NCI-H2029 (cell line): ENCODE data around the gene USP31.
"Not testable (repeated sequence)": the region's sequence is repeated elsewhere in the genome, so short reads cannot be mapped to it uniquely, and the experiment has no call there.

ENCODE experiments used
- DNase-seq: peaks from one replicate; lab custom pipeline; 2025; lab: John Stamatoyannopoulos, UW

USP31 gene

GRCh38 chr16:23131436-23131835 is 17.8 kb downstream of the USP31 start:
- no peak for DNase-seq

- DNase-seq = no peak
Measured at GRCh38 chr16:23131036-23131435, 18.2 kb downstream of the USP31 start.

GRCh38 chr16:23129686-23130085 is 19.6 kb downstream of the USP31 start:
- no peak for DNase-seq

GRCh38 chr16:23128056-23128455 is 21.2 kb downstream of the USP31 start:
- DNase-seq = no peak

DNA sequence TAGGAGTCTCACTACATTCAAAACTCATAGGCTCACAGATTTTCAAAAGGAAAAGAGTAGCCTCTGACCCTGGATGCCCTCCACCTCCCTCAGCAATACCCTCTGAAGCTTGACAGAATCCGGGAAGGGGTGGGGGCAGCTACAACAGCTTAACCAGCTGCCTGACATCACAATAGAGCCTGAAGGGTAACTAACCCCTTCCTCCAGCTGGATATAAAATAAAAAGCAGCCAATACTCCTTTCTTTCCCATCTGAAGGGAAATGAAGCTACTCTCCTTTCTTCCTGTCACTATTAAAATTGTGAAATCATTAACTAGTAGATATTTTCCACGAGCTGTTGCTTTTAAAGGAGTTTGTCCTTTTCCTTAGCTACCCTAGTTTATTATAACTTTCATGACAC is 24.0 kb downstream of the USP31 start:
- DNase-seq = no peak

DNA sequence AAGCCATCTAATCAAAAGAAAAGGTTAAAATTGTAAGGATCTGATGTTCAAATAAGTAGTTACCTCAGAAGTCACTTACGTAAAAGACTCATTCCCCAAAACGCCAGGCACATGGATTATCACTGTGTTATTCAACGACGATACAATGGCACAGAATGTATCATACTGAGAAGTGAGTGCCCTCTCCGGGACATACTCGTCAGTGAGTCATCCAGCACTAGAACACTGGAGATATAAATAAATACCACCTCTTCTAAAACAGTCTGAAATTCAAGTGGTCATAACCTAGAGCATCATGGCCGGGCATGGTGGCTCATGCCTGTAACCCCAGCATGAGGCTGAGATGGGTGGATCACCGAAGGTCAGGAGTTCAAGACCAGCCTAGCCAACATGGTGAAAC is 24.9 kb downstream of the USP31 start:
- no peak for DNase-seq

DNA sequence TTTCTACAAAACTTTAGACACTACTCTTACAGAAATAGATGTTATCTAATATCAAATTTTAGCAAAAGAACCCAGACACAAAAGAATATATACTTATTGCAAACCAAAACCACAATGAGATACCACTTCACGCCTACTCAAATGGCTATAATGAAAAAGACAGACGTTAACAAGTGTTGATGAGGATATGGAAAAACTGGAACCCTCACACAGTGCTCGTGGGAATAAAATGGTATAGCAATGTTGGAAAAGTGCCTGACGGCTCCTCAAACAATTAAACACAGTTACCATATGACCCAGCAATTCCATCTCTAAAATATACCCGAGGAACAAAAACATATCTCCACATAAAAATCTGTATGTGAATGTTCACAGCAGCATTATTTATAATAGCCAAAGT is 27.1 kb downstream of the USP31 start:
- no peak for DNase-seq

DNA sequence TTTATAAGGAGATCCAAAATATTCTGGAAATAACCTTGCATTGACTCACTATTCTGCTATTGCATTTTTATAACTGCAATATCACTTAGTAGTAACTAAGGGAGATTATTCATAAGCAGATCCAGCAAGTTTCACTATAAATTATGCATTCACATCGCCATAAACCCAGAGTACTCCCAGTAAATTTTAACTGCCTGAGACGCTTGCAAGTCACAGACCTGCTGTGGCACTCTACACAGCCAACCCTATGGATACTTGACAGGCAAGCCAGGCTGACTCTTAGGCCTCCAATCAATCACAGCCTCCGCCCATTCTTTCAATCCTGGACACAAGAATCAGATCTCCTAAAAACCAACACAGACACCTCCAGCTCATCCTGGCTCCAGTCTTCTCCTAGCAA is 28.2 kb downstream of the USP31 start:
- no peak for DNase-seq

- no peak for DNase-seq
Measured at GRCh38 chr16:23120562-23120961, 28.7 kb downstream of the USP31 start.

GRCh38 chr16:23119570-23119969 is 29.7 kb downstream of the USP31 start:
- DNase-seq = no peak

DNA sequence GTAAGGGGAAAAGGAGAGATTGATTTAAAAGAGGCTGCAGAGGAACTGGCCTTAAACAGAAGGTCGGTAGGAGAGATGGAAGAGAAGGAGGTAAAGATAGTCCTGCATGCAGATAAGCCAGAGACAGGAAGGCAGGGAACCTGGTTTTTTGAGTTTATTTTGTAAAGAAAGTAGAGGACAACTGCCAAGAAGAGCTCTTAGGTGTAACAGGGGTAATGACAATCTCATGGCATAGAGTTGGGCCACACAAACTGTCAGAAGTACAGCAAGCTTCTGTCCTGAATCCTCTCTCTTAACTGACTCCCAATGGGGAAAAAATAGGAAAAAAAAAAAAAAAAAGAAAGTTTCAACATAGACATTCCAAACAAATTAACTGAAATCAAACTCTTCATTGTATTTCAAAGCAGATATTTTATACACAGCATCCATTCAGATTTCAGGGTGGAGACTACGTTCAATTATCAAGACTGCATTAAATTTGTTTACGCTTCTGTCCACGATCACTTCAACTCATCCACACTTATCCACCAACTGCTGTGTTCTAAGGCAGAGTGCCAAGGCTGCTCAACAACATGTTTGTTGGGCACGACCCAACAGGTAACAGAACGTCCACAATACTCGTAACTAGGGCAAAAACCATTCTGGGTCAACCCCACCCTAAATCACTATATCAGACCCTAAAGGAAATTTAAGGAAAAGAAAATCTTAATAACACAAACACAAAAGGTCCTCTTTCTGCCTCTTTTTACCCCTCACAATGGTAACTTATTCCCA is 34.9 kb downstream of the USP31 start:
- peak; percentile 70 for DNase-seq

- DNase-seq = no peak
Measured at GRCh38 chr16:23113185-23113584, 36.1 kb downstream of the USP31 start.

DNA sequence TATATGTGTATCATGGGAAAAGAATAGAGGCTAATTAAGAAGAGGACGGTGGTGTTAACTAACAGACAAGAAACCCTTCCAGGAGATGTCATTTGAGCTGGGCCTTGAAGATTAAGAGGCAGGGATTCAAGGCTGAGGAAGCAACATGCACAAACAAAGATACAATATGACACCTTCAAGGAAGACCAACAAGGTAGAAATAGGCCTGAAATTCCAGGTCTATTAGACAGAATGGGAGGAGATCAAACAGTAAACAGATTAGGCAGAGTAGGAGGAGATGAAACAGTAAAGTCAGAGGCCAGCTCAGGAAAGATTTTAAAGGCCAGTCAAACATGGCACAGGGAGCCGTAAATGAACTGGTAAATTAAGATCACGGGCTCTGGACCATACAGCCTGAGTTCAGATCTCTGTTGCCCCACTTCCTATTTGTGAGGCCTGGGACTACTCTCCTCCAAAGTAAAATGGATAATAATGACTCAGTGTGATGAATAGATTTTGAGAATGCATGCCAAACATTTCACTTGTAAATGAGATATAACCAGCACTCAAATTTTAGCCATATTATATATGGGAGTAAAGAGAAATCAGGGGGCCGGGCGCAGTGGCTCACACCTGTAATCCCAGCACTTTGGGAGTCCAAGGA is 38.9 kb downstream of the USP31 start:
- no peak for DNase-seq

- DNase-seq = no peak
Measured at GRCh38 chr16:23107936-23108335, 41.3 kb downstream of the USP31 start.

- no peak for DNase-seq
Measured at GRCh38 chr16:23107117-23107516, 42.1 kb downstream of the USP31 start.

GRCh38 chr16:23105309-23105708 is 43.9 kb downstream of the USP31 start:
- DNase-seq = no peak

GRCh38 chr16:23104032-23104955 is 45.0 kb downstream of the USP31 start:
- DNase-seq = no peak

DNA sequence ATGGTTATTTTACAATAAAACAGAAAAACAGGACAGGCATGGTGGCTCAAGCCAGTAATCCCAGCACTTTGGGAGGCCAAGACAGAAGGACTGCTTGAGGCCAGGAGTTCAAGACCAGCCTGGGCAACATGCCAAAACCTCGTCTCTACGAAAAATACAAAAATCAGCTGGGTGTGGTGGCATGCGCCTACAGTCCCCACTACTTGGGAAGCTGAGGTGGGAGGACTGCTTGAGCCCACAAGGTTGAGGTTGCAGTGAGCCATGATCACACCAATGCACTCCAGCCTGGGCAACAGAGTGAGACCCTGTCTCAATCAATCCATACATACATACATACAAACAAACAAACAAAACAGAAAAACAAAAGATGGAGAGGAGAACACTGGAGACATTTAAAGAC is 45.6 kb downstream of the USP31 start:
- DNase-seq = no peak

DNA sequence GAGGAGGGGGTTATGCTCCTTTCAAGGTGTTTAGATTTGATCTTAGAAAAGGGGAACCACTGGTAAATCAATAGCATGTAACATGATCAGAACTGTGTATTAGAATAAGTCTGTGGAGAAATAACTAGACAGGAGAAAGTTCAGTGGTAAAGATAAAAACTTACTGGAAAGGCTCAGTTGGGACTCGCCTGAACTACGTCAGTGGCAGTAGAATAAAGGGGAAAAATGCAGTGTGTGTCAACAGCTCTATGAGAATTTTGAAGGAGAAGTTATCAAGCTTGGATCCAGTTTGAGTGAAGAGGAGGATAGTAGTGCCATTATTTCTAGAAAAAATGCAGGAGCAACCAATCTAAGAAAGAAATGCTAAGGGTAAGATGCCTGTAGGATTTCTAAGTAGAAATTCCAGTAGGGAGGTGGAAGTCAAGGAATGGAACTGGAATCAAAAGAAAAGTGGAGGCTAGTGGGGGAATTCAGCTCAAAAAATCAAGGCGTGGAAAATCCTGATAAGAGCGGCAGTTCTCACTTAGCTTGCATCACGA is 48.2 kb downstream of the USP31 start:
- no peak for DNase-seq

GRCh38 chr16:23096450-23096849 is 52.8 kb downstream of the USP31 start:
- not testable (repeated sequence) for DNase-seq

- not testable (repeated sequence) for DNase-seq
Measured at GRCh38 chr16:23094136-23094535, 55.1 kb downstream of the USP31 start.

- no peak for DNase-seq
Measured at GRCh38 chr16:23092801-23093117, 56.5 kb downstream of the USP31 start.
